ENCODE results near the gene FCRL6. TPM values are rescaled to one million over a fixed set of nuclear protein-coding genes. Genes with fewer than 3 reads are reported as not detected.

FCRL6 gene
- total RNA-seq, 4 donors from 2014 or later, result 0.39 to 2.2 (median 1.4) TPM

GRCh38 chr1:159798893-159799292, 3.3 kb upstream of the FCRL6 start:
- Histone ChIP-seq H3K27me3 (peaks cover 0 to 9% of the 10 kb centered on the region in 2 donors), H3K4me3 (no peak overlapping the region), H3K36me3 (no peaks in the 10 kb centered on the region), H3K27ac (no peak overlapping the region), H3K9me3 (no peaks in the 10 kb centered on the region), H3K4me1 (peaks cover 0 to 10% (median 0%) of the 10 kb centered on the region in 4 donors)
- peak; percentile 41 to 74 for DNase-seq (ENCODE audit: low spot score in 2 of 2)
- WGBS, 2 donors, result 7 to 16% methylated on average over 2 of the region's 2 CpGs
- TF ChIP-seq CTCF (IDR thresholded peaks at IDR 0.05) (peak; percentile 46 to 82 (median 64)), EP300 (IDR thresholded peaks at IDR 0.05) (no peak)

GRCh38 chr1:159799446-159799985, 2.6 kb upstream of the FCRL6 start:
- Histone ChIP-seq H3K4me3 (no peak overlapping the region), H3K9me3 (no peaks in the 10 kb centered on the region), H3K4me1 (peaks cover 0 to 10% (median 0%) of the 10 kb centered on the region in 4 donors), H3K36me3 (no peaks in the 10 kb centered on the region), H3K27ac (no peak overlapping the region), H3K27me3 (peaks cover 0 to 9% of the 10 kb centered on the region in 2 donors)
- no peak for DNase-seq (ENCODE audit: low spot score in 2 of 2)
- no peak for TF ChIP-seq EP300 (IDR thresholded peaks at IDR 0.05)
- TF ChIP-seq POLR2A (IDR thresholded peaks at IDR 0.05), result no peak
- TF ChIP-seq CTCF (IDR thresholded peaks at IDR 0.05), result no peak
- 92 to 97% methylated on average over 4 of the region's 4 CpGs for WGBS, 2 donors

GRCh38 chr1:159800177-159800930, 1.8 kb upstream of the FCRL6 start:
- 77 to 80% methylated on average over 8 of the region's 8 CpGs for WGBS, 2 donors
- Histone ChIP-seq H3K4me3 (no peak overlapping the region), H3K36me3 (no peaks in the 10 kb centered on the region), H3K27ac (no peak overlapping the region), H3K4me1 (peaks cover 0 to 8% (median 0%) of the 10 kb centered on the region in 4 donors), H3K27me3 (peaks cover 0 to 9% of the 10 kb centered on the region in 2 donors), H3K9me3 (no peaks in the 10 kb centered on the region)
- TF ChIP-seq EP300 (IDR thresholded peaks at IDR 0.05), result no peak
- no peak for TF ChIP-seq POLR2A (IDR thresholded peaks at IDR 0.05)
- no peak for DNase-seq (ENCODE audit: low spot score in 2 of 2)

- Histone ChIP-seq H3K4me1 (peaks cover 0 to under 1% (median 0%) of the 10 kb centered on the region in 4 donors), H3K27me3 (no peaks in the 10 kb centered on the region), H3K36me3 (no peaks in the 10 kb centered on the region), H3K27ac (no peak overlapping the region), H3K9me3 (no peaks in the 10 kb centered on the region), H3K4me3 (no peak overlapping the region)
- 73 to 78% methylated on average over 7 of the region's 7 CpGs for WGBS, 2 donors
- DNase-seq (ENCODE audit: low spot score in 2 of 2), result no peak
- TF ChIP-seq POLR2A (IDR thresholded peaks at IDR 0.05) (no peak), CTCF (IDR thresholded peaks at IDR 0.05) (no peak), EP300 (IDR thresholded peaks at IDR 0.05) (no peak)
These were observed 2.0 kb downstream of the FCRL6 start for GRCh38 chr1:159803956-159804689.

- 36 to 42% methylated on average over 2 of the region's 2 CpGs for WGBS, 2 donors
- H3K27me3 ChIP-seq, result no peaks in the 10 kb centered on the region
- DNase-seq (ENCODE audit: low spot score in 2 of 2), result no peak
- H3K4me1 ChIP-seq, result no peaks in the 10 kb centered on the region
- H3K27ac ChIP-seq, result no peak overlapping the region
- H3K4me3 ChIP-seq, result no peak overlapping the region
- H3K9me3 ChIP-seq, result no peaks in the 10 kb centered on the region
- TF ChIP-seq CTCF (IDR thresholded peaks at IDR 0.05), result no peak
- TF ChIP-seq POLR2A (IDR thresholded peaks at IDR 0.05), result no peak
- TF ChIP-seq EP300 (IDR thresholded peaks at IDR 0.05), result no peak
- H3K36me3 ChIP-seq, result no peaks in the 10 kb centered on the region
These were observed 2.8 kb downstream of the FCRL6 start for GRCh38 chr1:159804924-159805323.

Data from tibial nerve (tissue), 4 donors.